MCF 10A (cell line): ENCODE measurements around the gene ARHGAP45. TPM values are rescaled to one million over a fixed set of nuclear protein-coding genes. Genes with fewer than 3 reads are reported as not detected.

ENCODE experiments used
- BruUV-seq: library from RNA; stranded (reverse); fragments of 400-500 nt; replicated peaks from 2 replicates; lab custom pipeline; 2021; lab: Mats Ljungman, UMichigan
- CTCF ChIA-PET: fragments of 300-600 bp; sonication (Branson Sonifier 250); formaldehyde crosslinking; extraction: SDS; loops from one replicate; lab custom pipeline; 2021; ENCODE audit warnings: antibody characterized with exemption, inconsistent platforms; lab: Yijun Ruan, JAX
- POLR2A ChIA-PET: fragments of 300-600, 350-650 bp; sonication (Branson Sonifier 250); formaldehyde crosslinking; extraction: SDS; loops from one replicate; lab custom pipeline; 2020; ENCODE audit warnings: antibody characterized with exemption, inconsistent platforms; lab: Yijun Ruan, JAX
- DNase-seq: peaks from one replicate; pipeline ENCODE4 v3.0.0-alpha.2; 2018; ENCODE audit not compliant: unreplicated experiment
- H3K27ac Mint-ChIP-seq: one replicate; pipeline ENCODE4 v1.8.0; 2022; ENCODE audit warnings: mild to moderate bottlenecking, low read depth, mixed read lengths; ENCODE audit not compliant: unreplicated experiment
- H3K27me3 Mint-ChIP-seq: one replicate; pipeline ENCODE4 v1.8.0; 2022; ENCODE audit warnings: mixed read lengths; ENCODE audit not compliant: insufficient read depth, unreplicated experiment
- H3K36me3 Mint-ChIP-seq: one replicate; pipeline ENCODE4 v1.8.0; 2022; ENCODE audit warnings: mild to moderate bottlenecking, moderate library complexity, mixed read lengths; ENCODE audit not compliant: insufficient read depth, unreplicated experiment
- H3K4me1 Mint-ChIP-seq: one replicate; pipeline ENCODE4 v1.8.0; 2022; ENCODE audit warnings: mixed read lengths; ENCODE audit not compliant: insufficient read depth, unreplicated experiment
- H3K4me3 Mint-ChIP-seq: one replicate; pipeline ENCODE4 v1.8.0; 2022; ENCODE audit warnings: mild to moderate bottlenecking, moderate library complexity, mixed read lengths; ENCODE audit not compliant: unreplicated experiment
- H3K9me3 Mint-ChIP-seq: one replicate; pipeline ENCODE4 v1.8.0; 2022; ENCODE audit warnings: mixed read lengths; ENCODE audit not compliant: unreplicated experiment
- CTCF ChIP-seq: fragments of 200-600 bp; IDR thresholded peaks from one replicate; pipeline ENCODE4 v1.8.0; 2022; ENCODE audit warnings: antibody characterized with exemption, mild to moderate bottlenecking; ENCODE audit not compliant: unreplicated experiment
- intact Hi-C: fragments of 100-400 bp; cut with micrococcal nuclease; formaldehyde crosslinking; loops from 2 replicates; pipeline ENCODE4 v1.14.1; 2022
- total RNA-seq: library from RNA; stranded (reverse); gene quantifications from 2 replicates; pipeline ENCODE4 v1.2.3, GENCODE V29; 2022

The ARHGAP45 gene
- total RNA-seq, 1 experiment from 2014 or later: 15.3 TPM

GRCh38 chr19:1032264-1032867 is 34.6 kb upstream of the ARHGAP45 start:
- peaks cover 16% of the 10 kb centered on the region for H3K4me1 Mint-ChIP-seq
- H3K36me3 Mint-ChIP-seq: peaks cover 68% of the 10 kb centered on the region
- H3K27ac Mint-ChIP-seq: no peak overlapping the region
- ChIA-PET CTCF (interaction anchor here (0.9 to 1.2 kb wide), 2 partner anchors 25 to 32 kb away, joined by 3 to 4 read pairs; no protein-coding TSS in a partner anchor), POLR2A (interaction anchor here (0.6 kb wide), 1 partner anchor 208 kb away, joined by 4 read pairs; no protein-coding TSS in a partner anchor)
- H3K9me3 Mint-ChIP-seq: no peaks in the 10 kb centered on the region
- no peak for DNase-seq
- no TSS peak for BruUV-seq
- H3K4me3 Mint-ChIP-seq: no peak overlapping the region
- intact Hi-C loops: no loop called here
- no peaks in the 10 kb centered on the region for H3K27me3 Mint-ChIP-seq
- TF ChIP-seq CTCF: no peak

GRCh38 chr19:1035998-1036621 is 30.9 kb upstream of the ARHGAP45 start:
- CTCF ChIA-PET: interaction anchor here (0.7 kb wide), 1 partner anchor 440 kb away, joined by 3 read pairs; no protein-coding TSS in a partner anchor
- H3K27me3 Mint-ChIP-seq: no peaks in the 10 kb centered on the region
- H3K4me1 Mint-ChIP-seq: peaks cover 10% of the 10 kb centered on the region
- H3K36me3 Mint-ChIP-seq: peaks cover 77% of the 10 kb centered on the region
- POLR2A ChIA-PET: interaction anchor here (0.7 to 5.1 kb wide), 2 partner anchors 8 to 15 kb away, joined by 3 to 97 read pairs; partner anchors contain the start of genes CNN2 and RNU6-2
- no peak for DNase-seq
- intact Hi-C loops: no loop called here
- peak overlapping the region; percentile 27 for H3K27ac Mint-ChIP-seq
- no peak for TF ChIP-seq CTCF
- H3K4me3 Mint-ChIP-seq: no peak overlapping the region
- BruUV-seq: no TSS peak
- no peaks in the 10 kb centered on the region for H3K9me3 Mint-ChIP-seq

- no peaks in the 10 kb centered on the region for H3K27me3 Mint-ChIP-seq
- intact Hi-C loops: no loop called here
- peaks cover 62% of the 10 kb centered on the region for H3K36me3 Mint-ChIP-seq
- ChIA-PET POLR2A (interaction anchor here (1.1 to 5.1 kb wide), 2 partner anchors 10 to 172 kb away, joined by 3 to 97 read pairs; partner anchors contain the start of gene CNN2), CTCF (no interaction called here)
- DNase-seq: no peak
- H3K4me1 Mint-ChIP-seq: peaks cover 10% of the 10 kb centered on the region
- BruUV-seq: no TSS peak
- no peak overlapping the region for H3K4me3 Mint-ChIP-seq
- no peak for TF ChIP-seq CTCF
- no peaks in the 10 kb centered on the region for H3K9me3 Mint-ChIP-seq
- H3K27ac Mint-ChIP-seq: no peak overlapping the region
Observed at GRCh38 chr19:1037621-1038064, 29.3 kb upstream of the ARHGAP45 start.
